Left forelimb (tissue), 1 donor: Measurements from ENCODE around the gene USP25.

ENCODE experiments used
- DNase-seq: peaks from one replicate; pipeline ENCODE4 v3.0.0-alpha.2; 2018; ENCODE audit warnings: low spot score

USP25 gene

DNA sequence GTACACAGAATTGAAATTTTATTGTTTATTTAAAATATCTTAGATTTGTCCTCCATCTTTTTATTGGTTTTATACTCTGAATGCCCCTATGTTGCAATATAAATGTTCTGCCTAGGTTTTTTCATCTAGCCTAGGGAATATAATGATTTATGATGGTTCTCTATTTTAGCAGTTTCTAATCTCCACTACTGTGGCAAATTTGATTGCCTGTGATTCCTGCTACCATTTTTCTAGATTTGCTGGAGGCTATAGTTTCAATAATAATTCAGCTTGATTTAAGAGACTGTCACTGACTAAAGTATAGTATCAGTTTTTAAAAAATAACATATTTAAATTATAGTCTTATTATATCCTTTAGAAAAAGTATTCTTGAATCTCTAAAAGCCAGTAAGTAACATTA is 90.5 kb downstream of the USP25 start:
- DNase-seq, result no peak

GRCh38 chr21:15820852-15821379 is 91.1 kb downstream of the USP25 start:
- DNase-seq, result no peak

DNA sequence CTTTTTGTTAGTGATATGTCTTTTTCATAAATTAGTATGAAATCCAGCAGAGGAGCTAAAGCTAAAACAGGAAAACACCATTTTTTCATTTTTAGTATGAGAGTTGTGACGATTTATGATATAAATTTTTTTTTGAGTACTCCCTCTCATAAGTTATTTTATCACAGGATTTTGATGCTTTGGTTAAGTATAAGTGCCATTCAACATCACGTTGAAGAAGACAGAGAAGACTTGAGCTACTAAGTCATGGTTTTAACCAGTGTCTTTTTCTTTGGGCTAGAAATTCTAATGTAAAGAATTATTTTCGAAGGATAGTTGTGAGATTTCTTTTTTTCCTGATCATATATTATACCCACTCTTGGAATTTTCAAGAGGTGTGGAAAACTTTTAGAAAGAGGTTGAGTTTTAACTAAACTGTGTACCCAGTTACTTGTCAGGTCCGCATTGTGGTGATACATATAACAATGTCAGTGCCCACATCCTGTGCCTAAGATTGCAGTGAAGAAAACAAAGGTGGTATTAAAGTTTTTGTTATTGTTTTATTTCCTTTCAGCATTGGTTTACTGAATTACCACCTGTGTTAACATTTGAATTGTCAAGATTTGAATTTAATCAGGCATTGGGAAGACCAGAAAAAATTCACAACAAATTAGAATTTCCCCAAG is 93.8 kb downstream of the USP25 start:
- DNase-seq, result no peak

GRCh38 chr21:15825700-15826099 is 95.9 kb downstream of the USP25 start:
- DNase-seq, result no peak

GRCh38 chr21:15826147-15826780 is 96.5 kb downstream of the USP25 start:
- DNase-seq, result no peak

DNA sequence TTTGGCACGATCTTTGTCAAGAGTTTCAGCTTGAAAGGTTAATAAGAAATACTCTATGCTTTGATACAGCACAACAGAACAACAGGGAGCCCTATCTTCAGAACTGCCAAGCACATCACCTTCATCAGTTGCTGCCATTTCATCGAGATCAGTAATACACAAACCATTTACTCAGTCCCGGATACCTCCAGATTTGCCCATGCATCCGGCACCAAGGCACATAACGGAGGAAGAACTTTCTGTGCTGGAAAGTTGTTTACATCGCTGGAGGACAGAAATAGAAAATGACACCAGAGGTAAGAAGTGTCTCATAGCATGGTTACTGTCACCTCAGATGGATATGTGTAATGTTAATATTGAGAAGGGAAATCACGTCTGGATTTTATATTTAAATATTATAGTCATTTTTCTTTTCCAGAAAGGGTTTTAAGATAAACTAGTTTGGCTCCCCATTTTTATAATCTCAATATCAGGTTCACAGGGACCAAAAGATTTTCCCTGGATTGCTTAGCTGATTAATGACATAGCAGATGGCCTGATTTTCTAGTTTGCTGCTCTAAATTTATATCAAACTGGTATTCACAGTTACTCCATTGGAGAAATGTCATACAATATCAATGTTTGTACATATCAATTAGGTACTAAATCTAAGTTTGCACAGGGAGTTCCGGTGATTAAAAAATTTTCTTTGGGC is 97.3 kb downstream of the USP25 start:
- DNase-seq, result no peak

GRCh38 chr21:15831497-15831896 is 101.7 kb downstream of the USP25 start:
- DNase-seq, result no peak

DNA sequence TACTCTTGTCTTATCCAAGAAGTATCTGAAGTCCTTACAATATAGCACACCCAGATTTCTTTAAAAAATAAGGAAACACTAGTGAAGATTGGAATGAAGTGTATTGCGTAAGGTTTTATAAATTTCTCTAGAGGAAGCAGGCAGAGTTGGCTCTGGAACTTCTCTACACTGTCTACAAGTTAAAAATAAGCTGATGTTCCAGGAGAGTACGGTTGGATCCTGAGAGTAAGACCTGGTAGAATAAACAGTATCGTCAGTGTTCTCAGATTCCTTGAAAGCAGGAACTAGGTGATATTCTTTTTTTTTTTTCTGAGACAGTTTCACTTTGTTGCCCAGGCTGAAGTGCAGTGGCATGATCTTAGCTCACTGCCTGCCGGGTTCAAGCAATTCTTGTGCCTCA is 107.9 kb downstream of the USP25 start:
- no peak for DNase-seq

- no peak for DNase-seq
Measured at GRCh38 chr21:15839026-15839425, 109.2 kb downstream of the USP25 start.

GRCh38 chr21:15839601-15840000 is 109.8 kb downstream of the USP25 start:
- no peak for DNase-seq

- no peak for DNase-seq
Measured at GRCh38 chr21:15840406-15840805, 110.6 kb downstream of the USP25 start.

DNA sequence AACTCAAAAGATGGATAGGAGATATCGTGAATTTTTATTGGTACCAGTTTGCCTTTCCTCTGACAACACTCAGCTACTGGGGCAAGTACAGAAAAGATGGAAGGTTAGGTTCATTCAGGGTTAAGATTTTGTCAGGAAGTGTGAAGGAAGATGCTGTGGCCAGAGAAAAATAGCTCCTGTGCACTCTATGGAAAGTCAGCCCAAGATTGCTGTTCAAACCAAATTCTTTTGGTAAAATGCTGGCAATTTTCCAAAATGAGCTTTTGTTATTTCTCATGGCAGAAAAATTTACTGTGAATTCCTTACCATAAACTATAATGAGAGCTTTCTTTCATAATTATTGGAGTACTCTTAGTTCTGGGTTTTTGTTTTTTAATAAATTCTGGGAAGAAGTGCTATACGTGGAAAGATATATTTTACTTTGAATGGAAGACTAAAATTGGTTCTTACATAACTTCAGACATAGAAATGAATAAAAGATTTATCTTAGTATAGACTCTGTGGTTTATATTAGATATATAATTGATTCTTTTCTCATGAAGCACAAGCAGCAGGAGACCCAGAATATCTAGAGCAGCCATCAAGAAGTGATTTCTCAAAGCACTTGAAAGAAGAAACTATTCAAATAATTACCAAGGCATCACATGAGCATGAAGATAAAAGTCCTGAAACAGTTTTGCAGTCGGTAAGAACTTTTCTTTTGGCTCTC is 112.2 kb downstream of the USP25 start:
- no peak for DNase-seq

GRCh38 chr21:15842565-15842880 is 112.7 kb downstream of the USP25 start:
- no peak for DNase-seq

DNA sequence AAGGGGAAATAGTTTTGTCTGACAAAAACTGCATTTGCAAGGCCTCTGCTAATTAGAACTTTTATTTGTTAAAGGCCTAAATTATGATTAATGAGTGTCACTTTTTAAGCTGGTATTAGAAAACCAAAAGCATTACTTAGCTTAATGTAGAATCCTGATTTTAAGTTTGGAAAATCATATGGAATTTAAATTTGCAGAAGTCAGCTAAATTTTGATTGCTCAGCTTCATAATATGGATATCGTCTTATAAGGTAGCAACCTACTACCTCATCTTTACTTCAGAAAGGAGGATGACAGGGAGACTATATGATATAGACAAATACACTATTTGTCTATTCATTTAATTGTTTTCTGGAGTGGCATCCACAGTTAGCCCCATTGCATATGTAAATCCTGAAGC is 114.0 kb downstream of the USP25 start:
- DNase-seq, result no peak

DNA sequence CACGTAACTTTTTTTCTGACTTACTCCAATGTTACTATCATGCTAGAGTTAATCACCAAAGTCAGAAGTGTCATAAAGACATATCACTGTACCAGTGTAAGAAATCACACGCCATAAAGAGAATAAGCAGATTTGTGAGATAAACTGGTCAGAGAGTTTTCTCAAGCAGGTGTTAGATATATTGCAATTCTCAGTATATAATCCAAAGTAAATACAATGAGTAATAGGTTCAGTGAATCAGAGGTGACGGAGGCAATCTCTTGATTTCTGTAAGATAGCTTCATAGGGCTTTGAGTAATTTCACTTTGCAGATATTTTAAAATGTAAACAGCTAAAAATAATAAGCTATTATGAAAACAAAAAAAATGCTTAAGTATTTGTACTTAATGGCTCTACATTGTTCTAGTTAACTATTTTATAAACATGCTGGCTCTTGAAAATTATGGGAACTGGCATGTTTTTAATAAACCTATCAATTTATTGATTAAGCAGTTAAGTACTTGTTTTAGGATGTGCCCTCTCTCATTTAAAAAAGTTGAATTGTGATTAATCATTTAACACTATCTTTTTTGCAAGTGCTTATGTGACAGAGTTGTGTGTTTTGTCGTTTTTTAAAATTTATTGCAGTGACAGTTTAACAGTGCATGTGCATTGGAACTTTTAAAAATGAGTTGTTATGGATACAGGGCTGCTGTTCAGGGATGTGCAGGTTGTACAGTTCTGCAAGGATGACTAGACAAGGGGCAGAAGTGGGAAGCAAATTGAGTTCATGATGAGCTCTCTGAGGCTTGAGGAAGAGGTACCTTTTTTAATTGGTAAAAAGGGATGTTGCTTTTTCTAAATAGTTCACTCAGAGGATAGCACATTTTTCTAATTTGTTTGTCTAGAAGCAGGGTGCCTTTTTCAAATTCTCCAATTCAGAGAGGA is 119.1 kb downstream of the USP25 start:
- DNase-seq, result no peak

- no peak for DNase-seq
Measured at GRCh38 chr21:15849927-15850326, 120.1 kb downstream of the USP25 start.

- DNase-seq, result no peak
Measured at GRCh38 chr21:15850645-15851044, 120.9 kb downstream of the USP25 start.

- no peak for DNase-seq
Measured at GRCh38 chr21:15852146-15852545, 122.4 kb downstream of the USP25 start.

GRCh38 chr21:15853126-15853525 is 123.3 kb downstream of the USP25 start:
- DNase-seq, result no peak

GRCh38 chr21:15856813-15857212 is 127.0 kb downstream of the USP25 start:
- DNase-seq, result no peak

DNA sequence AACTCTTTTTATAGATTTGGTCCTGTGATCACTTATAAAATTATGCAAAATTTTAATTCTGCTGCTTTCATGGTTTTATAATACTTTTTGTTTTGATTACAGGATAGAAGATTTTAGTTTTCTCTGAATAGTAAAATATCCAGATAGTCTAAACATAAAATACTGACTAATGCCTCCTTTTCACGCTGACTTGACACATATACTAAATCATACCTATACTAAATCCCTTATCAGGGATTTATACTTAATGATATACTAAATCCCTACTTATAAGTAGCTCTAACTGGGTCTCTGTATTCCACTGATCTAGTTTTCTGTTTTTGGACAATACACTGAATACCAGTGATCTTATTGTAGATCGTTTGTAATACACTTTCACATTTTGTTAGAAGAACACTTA is 128.0 kb downstream of the USP25 start:
- no peak for DNase-seq

DNA sequence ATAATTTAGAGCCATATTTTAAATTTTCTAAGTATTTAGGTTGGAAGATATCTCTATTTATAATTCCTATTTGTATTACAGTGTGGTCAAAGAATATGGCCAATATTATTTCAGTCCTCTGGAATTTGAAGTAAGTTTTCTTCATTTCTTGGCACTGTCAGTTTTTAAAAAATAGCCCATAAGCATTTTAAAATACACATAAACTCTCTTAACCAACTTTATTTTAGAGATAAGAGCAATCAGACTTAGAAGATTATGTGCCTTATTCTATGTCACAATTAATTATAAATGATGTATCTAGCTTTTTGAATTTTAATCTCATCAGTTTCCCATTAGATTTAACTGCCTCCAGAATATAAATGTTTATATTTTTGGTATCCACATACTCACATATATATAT is 130.8 kb downstream of the USP25 start:
- no peak for DNase-seq
